MCF 10A (cell line): ENCODE results near the gene GAP43. TPM values are rescaled to one million over a fixed set of nuclear protein-coding genes. Genes with fewer than 3 reads are reported as not detected.

Experiments
- BruUV-seq: library from RNA; stranded (reverse); fragments of 400-500 nt; replicated peaks from 2 replicates; lab custom pipeline; 2021; lab: Mats Ljungman, UMichigan
- CTCF ChIA-PET: fragments of 300-600 bp; sonication (Branson Sonifier 250); formaldehyde crosslinking; extraction: SDS; loops from one replicate; lab custom pipeline; 2021; ENCODE audit warnings: antibody characterized with exemption, inconsistent platforms; lab: Yijun Ruan, JAX
- POLR2A ChIA-PET: fragments of 300-600, 350-650 bp; sonication (Branson Sonifier 250); formaldehyde crosslinking; extraction: SDS; loops from one replicate; lab custom pipeline; 2020; ENCODE audit warnings: antibody characterized with exemption, inconsistent platforms; lab: Yijun Ruan, JAX
- DNase-seq: peaks from one replicate; pipeline ENCODE4 v3.0.0-alpha.2; 2018; ENCODE audit not compliant: unreplicated experiment
- H3K27ac Mint-ChIP-seq: one replicate; pipeline ENCODE4 v1.8.0; 2022; ENCODE audit warnings: mild to moderate bottlenecking, low read depth, mixed read lengths; ENCODE audit not compliant: unreplicated experiment
- H3K27me3 Mint-ChIP-seq: one replicate; pipeline ENCODE4 v1.8.0; 2022; ENCODE audit warnings: mixed read lengths; ENCODE audit not compliant: insufficient read depth, unreplicated experiment
- H3K36me3 Mint-ChIP-seq: one replicate; pipeline ENCODE4 v1.8.0; 2022; ENCODE audit warnings: mild to moderate bottlenecking, moderate library complexity, mixed read lengths; ENCODE audit not compliant: insufficient read depth, unreplicated experiment
- H3K4me1 Mint-ChIP-seq: one replicate; pipeline ENCODE4 v1.8.0; 2022; ENCODE audit warnings: mixed read lengths; ENCODE audit not compliant: insufficient read depth, unreplicated experiment
- H3K4me3 Mint-ChIP-seq: one replicate; pipeline ENCODE4 v1.8.0; 2022; ENCODE audit warnings: mild to moderate bottlenecking, moderate library complexity, mixed read lengths; ENCODE audit not compliant: unreplicated experiment
- H3K9me3 Mint-ChIP-seq: one replicate; pipeline ENCODE4 v1.8.0; 2022; ENCODE audit warnings: mixed read lengths; ENCODE audit not compliant: unreplicated experiment
- intact Hi-C: fragments of 100-400 bp; cut with micrococcal nuclease; formaldehyde crosslinking; loops from 2 replicates; pipeline ENCODE4 v1.14.1; 2022
- total RNA-seq: library from RNA; stranded (reverse); gene quantifications from 2 replicates; pipeline ENCODE4 v1.2.3, GENCODE V29; 2022
- TF ChIP-seq, protein P1 (sequence below): fragments of 200-600 bp; IDR thresholded peaks from one replicate; pipeline ENCODE4 v1.8.0; 2022; ENCODE audit warnings: antibody characterized with exemption, mild to moderate bottlenecking; ENCODE audit not compliant: unreplicated experiment

The GAP43 gene
- total RNA-seq, 1 experiment from 2014 or later = not detected

DNA sequence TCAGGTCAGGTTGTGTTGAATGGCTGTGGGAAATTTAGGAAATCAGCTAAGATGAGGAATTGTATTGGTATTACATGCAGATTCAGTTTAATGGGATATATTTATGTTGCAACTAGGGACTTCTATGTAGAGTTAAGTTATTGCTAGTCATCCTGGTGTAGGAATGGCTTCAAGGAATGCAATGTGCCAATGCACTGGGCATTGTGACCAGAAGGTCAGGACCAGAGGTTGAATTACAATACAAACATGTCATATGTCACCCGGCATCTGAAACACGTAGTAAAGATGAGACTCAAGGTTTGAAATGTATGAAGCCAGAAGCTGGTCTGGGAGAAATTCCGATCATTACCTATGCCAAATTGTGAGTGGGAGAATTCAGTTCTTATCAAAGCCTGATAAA lies 11.7 kb upstream of the GAP43 start:
- no TSS peak for BruUV-seq
- H3K4me1 Mint-ChIP-seq = no peaks in the 10 kb centered on the region
- TF ChIP-seq, protein P1, sequence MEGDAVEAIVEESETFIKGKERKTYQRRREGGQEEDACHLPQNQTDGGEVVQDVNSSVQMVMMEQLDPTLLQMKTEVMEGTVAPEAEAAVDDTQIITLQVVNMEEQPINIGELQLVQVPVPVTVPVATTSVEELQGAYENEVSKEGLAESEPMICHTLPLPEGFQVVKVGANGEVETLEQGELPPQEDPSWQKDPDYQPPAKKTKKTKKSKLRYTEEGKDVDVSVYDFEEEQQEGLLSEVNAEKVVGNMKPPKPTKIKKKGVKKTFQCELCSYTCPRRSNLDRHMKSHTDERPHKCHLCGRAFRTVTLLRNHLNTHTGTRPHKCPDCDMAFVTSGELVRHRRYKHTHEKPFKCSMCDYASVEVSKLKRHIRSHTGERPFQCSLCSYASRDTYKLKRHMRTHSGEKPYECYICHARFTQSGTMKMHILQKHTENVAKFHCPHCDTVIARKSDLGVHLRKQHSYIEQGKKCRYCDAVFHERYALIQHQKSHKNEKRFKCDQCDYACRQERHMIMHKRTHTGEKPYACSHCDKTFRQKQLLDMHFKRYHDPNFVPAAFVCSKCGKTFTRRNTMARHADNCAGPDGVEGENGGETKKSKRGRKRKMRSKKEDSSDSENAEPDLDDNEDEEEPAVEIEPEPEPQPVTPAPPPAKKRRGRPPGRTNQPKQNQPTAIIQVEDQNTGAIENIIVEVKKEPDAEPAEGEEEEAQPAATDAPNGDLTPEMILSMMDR = no peak
- H3K4me3 Mint-ChIP-seq = no peak overlapping the region
- no peaks in the 10 kb centered on the region for H3K27me3 Mint-ChIP-seq
- intact Hi-C loops = no loop called here
- H3K36me3 Mint-ChIP-seq = no peaks in the 10 kb centered on the region
- no peaks in the 10 kb centered on the region for H3K9me3 Mint-ChIP-seq
- CTCF ChIA-PET = no interaction called here
- DNase-seq = no peak
- POLR2A ChIA-PET = no interaction called here
- H3K27ac Mint-ChIP-seq = no peak overlapping the region

DNA sequence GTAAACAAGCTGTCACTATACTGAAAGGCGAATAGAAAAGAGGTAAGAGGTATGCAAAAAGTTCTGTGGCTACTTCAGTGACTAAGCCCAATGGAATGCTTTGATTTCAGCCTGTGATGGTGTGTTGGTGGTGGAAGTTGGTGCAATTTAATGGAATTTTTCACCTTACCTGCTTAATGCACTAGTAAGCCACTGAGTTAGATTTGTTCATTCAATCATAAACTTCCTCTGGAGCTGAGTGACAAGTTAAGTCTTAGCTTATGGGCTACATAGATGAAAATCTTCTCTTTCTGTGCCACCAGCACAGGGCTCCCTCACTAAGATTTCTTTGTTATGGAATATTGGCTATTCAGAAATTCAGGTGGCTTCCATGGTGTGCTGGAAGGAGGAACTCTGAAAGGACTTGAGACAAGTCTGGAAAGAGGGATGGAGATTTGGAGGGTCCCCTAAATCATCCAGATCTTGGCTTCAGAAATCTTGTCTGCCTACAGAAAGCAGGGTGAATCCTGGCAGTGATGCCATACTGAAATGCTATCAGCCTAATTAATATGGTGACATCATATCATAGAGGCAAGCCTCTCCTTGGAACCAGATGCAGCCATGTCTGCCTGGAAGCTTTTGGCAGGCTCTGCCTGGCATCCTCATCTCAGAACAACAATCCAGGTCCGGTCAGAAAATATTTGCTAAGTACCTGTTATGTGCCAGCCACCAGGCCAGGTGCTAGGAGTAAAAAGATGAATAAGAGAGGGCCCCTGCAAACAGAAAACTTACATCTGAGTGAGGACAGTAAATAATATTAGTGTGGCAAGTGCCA lies 8.1 kb upstream of the GAP43 start:
- no TSS peak for BruUV-seq
- intact Hi-C loops = no loop called here
- no peaks in the 10 kb centered on the region for H3K36me3 Mint-ChIP-seq
- ChIA-PET POLR2A (no interaction called here), CTCF (interaction anchor here (0.9 kb wide), 1 partner anchor 169 kb away, joined by 4 read pairs; no protein-coding TSS in a partner anchor)
- H3K9me3 Mint-ChIP-seq = no peaks in the 10 kb centered on the region
- no peaks in the 10 kb centered on the region for H3K27me3 Mint-ChIP-seq
- no peaks in the 10 kb centered on the region for H3K4me1 Mint-ChIP-seq
- peak; percentile 54 for DNase-seq
- H3K4me3 Mint-ChIP-seq = no peak overlapping the region
- TF ChIP-seq, protein P1 = no peak
- H3K27ac Mint-ChIP-seq = no peak overlapping the region

DNA sequence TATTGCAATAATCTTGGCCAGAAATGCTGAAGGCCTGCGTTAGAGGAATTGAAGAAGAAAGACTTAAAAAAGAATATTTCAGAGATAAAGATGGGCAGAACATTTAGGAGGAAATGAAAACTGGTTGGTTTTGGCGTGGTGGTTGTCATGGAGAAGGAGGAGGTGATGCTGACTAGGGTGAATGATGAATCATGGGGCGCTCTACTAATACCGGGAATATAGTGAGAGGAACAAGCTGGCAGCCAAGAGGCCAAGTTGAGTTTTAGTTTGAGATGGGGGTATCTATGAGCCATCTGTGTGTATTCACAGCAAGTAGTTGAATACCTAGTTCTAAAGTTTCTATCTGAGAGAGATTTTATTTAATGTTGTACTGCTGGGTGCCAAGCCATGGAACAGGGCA lies 6.8 kb upstream of the GAP43 start:
- no TSS peak for BruUV-seq
- ChIA-PET CTCF (no interaction called here), POLR2A (no interaction called here)
- H3K27ac Mint-ChIP-seq = no peak overlapping the region
- no peaks in the 10 kb centered on the region for H3K36me3 Mint-ChIP-seq
- intact Hi-C loops = no loop called here
- H3K4me1 Mint-ChIP-seq = no peaks in the 10 kb centered on the region
- no peak overlapping the region for H3K4me3 Mint-ChIP-seq
- no peaks in the 10 kb centered on the region for H3K9me3 Mint-ChIP-seq
- DNase-seq = no peak
- TF ChIP-seq, protein P1 = no peak
- no peaks in the 10 kb centered on the region for H3K27me3 Mint-ChIP-seq

DNA sequence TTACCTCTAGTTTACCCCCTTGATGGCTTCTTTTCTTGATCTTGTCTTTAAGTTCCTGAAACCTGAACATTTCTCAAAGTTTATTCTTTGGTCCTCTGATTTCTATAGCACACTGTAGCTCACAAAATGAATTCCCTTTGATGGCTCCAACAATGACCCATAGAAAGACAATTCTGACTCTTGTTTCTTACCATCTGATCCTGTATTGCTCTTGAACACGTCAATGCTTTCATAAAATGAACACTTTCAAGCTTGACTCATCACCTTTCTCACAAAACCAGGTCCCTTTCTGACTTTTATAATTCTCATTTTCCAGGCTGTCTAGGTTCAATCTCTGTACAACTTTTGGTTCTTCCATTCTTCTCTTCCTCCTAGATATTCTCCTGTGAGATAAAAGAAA lies 5.7 kb upstream of the GAP43 start:
- CTCF ChIA-PET = interaction anchor here (0.6 kb wide), 1 partner anchor 694 kb away, joined by 3 read pairs; no protein-coding TSS in a partner anchor

More for the DNA sequence above, 5.7 kb upstream of the GAP43 start:
- POLR2A ChIA-PET = no interaction called here
- no TSS peak for BruUV-seq
- no peaks in the 10 kb centered on the region for H3K36me3 Mint-ChIP-seq
- no peaks in the 10 kb centered on the region for H3K9me3 Mint-ChIP-seq
- no peaks in the 10 kb centered on the region for H3K27me3 Mint-ChIP-seq
- TF ChIP-seq, protein P1 = no peak
- intact Hi-C loops = no loop called here
- no peak overlapping the region for H3K4me3 Mint-ChIP-seq
- DNase-seq = no peak
- no peak overlapping the region for H3K27ac Mint-ChIP-seq
- no peaks in the 10 kb centered on the region for H3K4me1 Mint-ChIP-seq
